ENCODE data around the gene FGF14. TPM values are rescaled to one million over a fixed set of nuclear protein-coding genes. Genes with fewer than 3 reads are reported as not detected.

Gene FGF14
- polyA plus RNA-seq, 1 of the 3 experiments (the other 2 are of a cell fraction), result 0.20 TPM

DNA sequence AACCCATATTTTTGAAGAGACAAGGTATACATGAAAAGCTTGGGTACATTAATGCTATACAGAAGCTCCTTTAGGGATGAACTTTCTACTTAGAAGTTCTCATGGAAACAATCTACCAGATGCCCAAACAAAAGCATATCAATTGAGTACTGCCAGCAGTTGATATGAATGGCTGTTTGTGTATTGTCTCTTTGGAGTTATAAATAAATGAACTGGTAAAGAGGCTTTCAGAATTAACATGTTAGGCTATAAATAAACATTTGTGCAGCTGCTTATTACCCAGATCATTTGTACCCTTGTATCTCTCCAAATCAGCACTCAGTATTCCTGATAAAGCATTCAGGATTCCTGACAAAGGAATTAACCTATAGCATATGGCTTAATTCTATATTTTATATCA is 418.9 kb downstream of the FGF14 start:
- Histone ChIP-seq H4K20me1 (ENCODE audit: insufficient read depth) (no peaks in the 10 kb centered on the region), H2AFZ (ENCODE audit: low read depth) (no peak overlapping the region), H3K4me2 (no peak overlapping the region), H3K9me2 (no peaks in the 10 kb centered on the region), H3K27ac (ENCODE audit: low read depth in 2 of 2, low read length in 1 of 2) (no peak overlapping the region; a peak in 1 of 4 replicates), H3K4me3 (ENCODE audit: low read depth in 2 of 2, low read length in 1 of 2) (no peak overlapping the region), H3K27me3 (ENCODE audit: insufficient read depth) (no peaks in the 10 kb centered on the region), H3K79me2 (ENCODE audit: insufficient read depth) (no peaks in the 10 kb centered on the region), H3K9ac (no peak overlapping the region), H3K36me3 (replicated peaks in 1 of 2; ENCODE audit: control insufficient read depth in 1 of 2, insufficient read depth in 2 of 2, low read length in 1 of 2) (no peaks in the 10 kb centered on the region), H3K4me1 (ENCODE audit: control insufficient read depth in 1 of 2, insufficient read depth in 2 of 2, low read depth in 1 of 2, low read length in 1 of 2) (peaks cover 6 to 26% of the 10 kb centered on the region in 2 experiments; a peak in 3 of 4 replicates), H3F3A (replicated peaks; ENCODE audit: insufficient read depth) (no peaks in the 10 kb centered on the region), H3K9me3 (no peaks in the 10 kb centered on the region)
- ChIA-PET CTCF (interaction anchor here (0.8 to 2.3 kb wide), 4 partner anchors 12 to 573 kb away, joined by 3 to 9 read pairs (median 3); no protein-coding TSS in a partner anchor), POLR2A (no interaction called here)
- DNase-seq, result no peak
- TF ChIP-seq, protein P1, sequence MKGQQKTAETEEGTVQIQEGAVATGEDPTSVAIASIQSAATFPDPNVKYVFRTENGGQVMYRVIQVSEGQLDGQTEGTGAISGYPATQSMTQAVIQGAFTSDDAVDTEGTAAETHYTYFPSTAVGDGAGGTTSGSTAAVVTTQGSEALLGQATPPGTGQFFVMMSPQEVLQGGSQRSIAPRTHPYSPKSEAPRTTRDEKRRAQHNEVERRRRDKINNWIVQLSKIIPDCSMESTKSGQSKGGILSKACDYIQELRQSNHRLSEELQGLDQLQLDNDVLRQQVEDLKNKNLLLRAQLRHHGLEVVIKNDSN (IDR thresholded peaks at IDR 0.05; ENCODE audit: borderline replicate concordance, low read depth), result no peak
- TF ChIP-seq POLR2AphosphoS5 (IDR thresholded peaks at IDR 0.05; ENCODE audit: low read depth, low read length), result no peak
- TF ChIP-seq GATA2 (CRISPR knock-in tag; IDR thresholded peaks at IDR 0.05), result no peak
- TF ChIP-seq MAX (IDR thresholded peaks at IDR 0.05; ENCODE audit: low read depth), result no peak
- no peak for TF ChIP-seq MXI1 (IDR thresholded peaks at IDR 0.05; ENCODE audit: low read depth, low read length)
- TF ChIP-seq JUND (IDR thresholded peaks at IDR 0.05), result no peak
- TF ChIP-seq CHD2 (IDR thresholded peaks at IDR 0.05; ENCODE audit: low read length, partially characterized antibody), result no peak
- no peak for TF ChIP-seq FOSL2 (IDR thresholded peaks at IDR 0.05; ENCODE audit: borderline replicate concordance, low read depth)
- TF ChIP-seq FOXM1 (IDR thresholded peaks at IDR 0.05; ENCODE audit: low read depth), result no peak
- no peak for TF ChIP-seq RFX5 (IDR thresholded peaks at IDR 0.05; ENCODE audit: low read length)
- no peak for TF ChIP-seq EZH2phosphoT487 (IDR thresholded peaks at IDR 0.05; ENCODE audit: borderline replicate concordance, low read depth)
- TF ChIP-seq EP300 (IDR thresholded peaks at IDR 0.05; ENCODE audit: borderline replicate concordance in 1 of 2, low read depth in 1 of 2, low read length in 1 of 2), result no peak
- no peak for TF ChIP-seq GABPA (IDR thresholded peaks at IDR 0.05; ENCODE audit: low read depth)
- TF ChIP-seq NFIC (IDR thresholded peaks at IDR 0.05; ENCODE audit: borderline replicate concordance), result no peak
- TF ChIP-seq NRF1 (IDR thresholded peaks at IDR 0.05; ENCODE audit: low read depth, low read length), result no peak
- TF ChIP-seq ELF1 (IDR thresholded peaks at IDR 0.05), result no peak
- no peak for TF ChIP-seq REST (IDR thresholded peaks at IDR 0.05; ENCODE audit: low read depth, low read length)
- TF ChIP-seq MEF2A (IDR thresholded peaks at IDR 0.05; ENCODE audit: borderline replicate concordance, low read depth), result no peak

Measured in SK-N-SH (cell line).